GM23338 (cell line): ENCODE results near the gene IMMP2L. TPM values are rescaled to one million over a fixed set of nuclear protein-coding genes. Genes with fewer than 3 reads are reported as not detected.

Experiments used
- ATAC-seq: fragments of 200-7000 bp; cut with Tn5 transposase; 3 replicates; pipeline ENCODE4 v1.9.1; 2020
- DNase-seq: peaks from one replicate; pipeline ENCODE4 v3.0.0-alpha.2; 2015; ENCODE audit warnings: low spot score
- H2AFZ ChIP-seq: fragments of 200-600 bp; sonication (generic); 2 replicates; pipeline ENCODE4 v1.8.0; 2016; ENCODE audit warnings: antibody characterized with exemption, mild to moderate bottlenecking, moderate library complexity
- H3F3A ChIP-seq: fragments of 200-600 bp; sonication (generic); replicated peaks from 2 replicates; pipeline ENCODE4 v1.8.0; 2017; ENCODE audit warnings: antibody characterized with exemption, mixed run types, low read depth
- H3K27ac ChIP-seq: fragments of 200-600 bp; sonication (generic); 2 replicates; pipeline ENCODE4 v1.6.1; 2016; ENCODE audit warnings: low read depth
- H3K27me3 ChIP-seq: fragments of 200-600 bp; sonication (generic); 2 replicates; pipeline ENCODE4 v1.8.0; 2016; ENCODE audit warnings: mild to moderate bottlenecking, mixed run types, moderate library complexity; ENCODE audit not compliant: insufficient read depth
- H3K36me3 ChIP-seq: fragments of 200-600 bp; sonication (generic); 2 replicates; pipeline ENCODE4 v1.8.0; 2016; ENCODE audit warnings: mild to moderate bottlenecking; ENCODE audit not compliant: insufficient read depth
- H3K4me1 ChIP-seq: fragments of 200-600 bp; sonication (generic); 2 replicates; pipeline ENCODE4 v1.8.0; 2016; ENCODE audit warnings: mild to moderate bottlenecking, moderate library complexity; ENCODE audit not compliant: insufficient read depth
- H3K4me2 ChIP-seq: fragments of 200-600 bp; sonication (generic); 2 replicates; pipeline ENCODE4 v1.7.1; 2017; ENCODE audit warnings: mixed run types
- H3K4me3 ChIP-seq: fragments of 200-600 bp; sonication (generic); 2 replicates; pipeline ENCODE4 v1.6.1; 2016; ENCODE audit warnings: mixed run types
- H3K79me2 ChIP-seq: fragments of 200-600 bp; sonication (generic); replicated peaks from 2 replicates; pipeline ENCODE4 v1.8.0; 2017; ENCODE audit warnings: mild to moderate bottlenecking; ENCODE audit not compliant: insufficient read depth
- H3K9me2 ChIP-seq: fragments of 200-600 bp; sonication (generic); 2 replicates; pipeline ENCODE4 v1.8.0; 2017; ENCODE audit not compliant: insufficient read depth
- H4K20me1 ChIP-seq: fragments of 200-600 bp; sonication (generic); replicated peaks from 2 replicates; pipeline ENCODE4 v1.8.0; 2017; ENCODE audit warnings: mild to moderate bottlenecking; ENCODE audit not compliant: insufficient read depth
- H3K27ac Mint-ChIP-seq: 2 replicates; pipeline ENCODE4 v1.8.0; 2020; ENCODE audit warnings: inconsistent platforms, mild to moderate bottlenecking, moderate library complexity, mixed read lengths
- H3K27me3 Mint-ChIP-seq: 3 replicates; pipeline ENCODE4 v1.8.0; 2022; ENCODE audit warnings: low read depth, mild to moderate bottlenecking, moderate library complexity, mixed read lengths, inconsistent platforms; ENCODE audit not compliant: insufficient read depth, poor library complexity
- H3K36me3 Mint-ChIP-seq: 3 replicates; pipeline ENCODE4 v1.8.0; 2021; ENCODE audit warnings: low read depth, mild to moderate bottlenecking, inconsistent platforms, moderate library complexity, mixed read lengths
- H3K4me1 Mint-ChIP-seq: 3 replicates; pipeline ENCODE4 v1.8.0; 2020; ENCODE audit warnings: mild to moderate bottlenecking, inconsistent platforms, mixed read lengths
- H3K4me3 Mint-ChIP-seq: 3 replicates; pipeline ENCODE4 v1.8.0; 2021; ENCODE audit warnings: moderate library complexity, mild to moderate bottlenecking, inconsistent platforms, mixed read lengths
- H3K9me3 Mint-ChIP-seq: 3 replicates; pipeline ENCODE4 v1.8.0; 2020; ENCODE audit warnings: moderate library complexity, mild to moderate bottlenecking, inconsistent platforms, mixed read lengths
- CREB1 ChIP-seq: fragments of 250-450 bp; sonication (Bioruptor Pico); IDR thresholded peaks from 2 replicates; pipeline ENCODE4 v1.5.0; 2020; ENCODE audit warnings: low read depth, mild to moderate bottlenecking, moderate library complexity
- CTCF ChIP-seq, 2 experiments: fragments of 200-600 bp in 1 of 2; sonication (generic) in 1 of 2; conservative IDR thresholded peaks; 2 replicates each; pipeline versions ENCODE4 v1.5.1 to v1.6.1; 2016 to 2017; ENCODE audit warnings: antibody characterized with exemption in 2 of 2, low read depth in 2 of 2, mild to moderate bottlenecking in 2 of 2, moderate library complexity in 1 of 2
- EZH2 ChIP-seq: fragments of 200-600 bp; sonication (generic); IDR thresholded peaks from one replicate; pipeline ENCODE4 v1.8.0; 2017; ENCODE audit warnings: antibody characterized with exemption, mild to moderate bottlenecking, low read depth; ENCODE audit not compliant: unreplicated experiment
- EZH2phosphoT487 ChIP-seq: fragments of 200-600 bp; sonication (generic); IDR thresholded peaks from one replicate; pipeline ENCODE4 v1.8.1; 2018; ENCODE audit warnings: antibody characterized with exemption; ENCODE audit not compliant: unreplicated experiment
- JUNB ChIP-seq: IDR thresholded peaks from one replicate; pipeline ENCODE4 v1.6.1; 2016; ENCODE audit warnings: antibody characterized with exemption; ENCODE audit not compliant: unreplicated experiment
- NANOG ChIP-seq: IDR thresholded peaks from 2 replicates; pipeline ENCODE4 v1.6.1; 2016; ENCODE audit warnings: antibody characterized with exemption, borderline replicate concordance
- POLR2AphosphoS5 ChIP-seq: IDR thresholded peaks from 2 replicates; pipeline ENCODE4 v1.6.1; 2016; ENCODE audit warnings: antibody characterized with exemption, low read depth
- STAT1 ChIP-seq: IDR thresholded peaks from one replicate; pipeline ENCODE4 v1.6.1; 2016; ENCODE audit warnings: antibody characterized with exemption; ENCODE audit not compliant: unreplicated experiment
- ZNF114 ChIP-seq: fragments of 250-450 bp; sonication (Bioruptor Pico); IDR thresholded peaks from 2 replicates; pipeline ENCODE4 v1.5.0; 2020; ENCODE audit warnings: mild to moderate bottlenecking, moderate library complexity
- ZNF331 ChIP-seq: fragments of 250-450 bp; sonication (Bioruptor Pico); IDR thresholded peaks from 2 replicates; pipeline ENCODE4 v1.5.0; 2020; ENCODE audit warnings: low read depth, mild to moderate bottlenecking, moderate library complexity
- ZNF462 ChIP-seq: fragments of 250-450 bp; sonication (Bioruptor Pico); IDR thresholded peaks from 2 replicates; pipeline ENCODE4 v1.5.0; 2020; ENCODE audit warnings: mild to moderate bottlenecking, moderate library complexity
- polyA plus RNA-seq: library from polyadenylated mRNA; unstranded; fragments of >200 nt; fragmentation: Nextera tagmentation; extraction: Ambion mirVana; gene quantifications from 2 replicates; pipeline ENCODE4 v1.2.1, GENCODE V29; 2016
- total RNA-seq: library from RNA; depleted of rRNA; stranded (reverse); fragments of >200 nt; shearing (Covaris generic); gene quantifications from 2 replicates; pipeline ENCODE4 v1.2.3, GENCODE V29; 2014
- TF ChIP-seq, protein P1 (sequence below): IDR thresholded peaks from 2 replicates; pipeline ENCODE4 v1.6.1; 2016; ENCODE audit warnings: antibody characterized with exemption
- TF ChIP-seq, protein P2 (sequence below): IDR thresholded peaks from one replicate; pipeline ENCODE4 v1.6.1; 2018; ENCODE audit warnings: antibody characterized with exemption; ENCODE audit not compliant: unreplicated experiment

The IMMP2L gene
- total and polyA plus RNA-seq, 2 experiments from 2014 or later, result 7.3 to 14.0 TPM

- H3K36me3 Mint-ChIP-seq, result peaks cover 6% of the 10 kb centered on the region; the same call in 1 of the 3 replicates
- H3K27ac ChIP-seq, result no peak overlapping the region
- H3K4me1 ChIP-seq, result no peaks in the 10 kb centered on the region
- no peak overlapping the region for H2AFZ ChIP-seq
- H3K4me1 Mint-ChIP-seq, result peaks cover 2% of the 10 kb centered on the region; the same call in 1 of the 3 replicates
- no peaks in the 10 kb centered on the region for H3K27me3 ChIP-seq
- H3F3A ChIP-seq, result no peaks in the 10 kb centered on the region
- no peaks in the 10 kb centered on the region for H3K27me3 Mint-ChIP-seq
- no peak for TF ChIP-seq NANOG
- no peak for TF ChIP-seq EZH2
- TF ChIP-seq STAT1, result no peak
- TF ChIP-seq, protein P1, sequence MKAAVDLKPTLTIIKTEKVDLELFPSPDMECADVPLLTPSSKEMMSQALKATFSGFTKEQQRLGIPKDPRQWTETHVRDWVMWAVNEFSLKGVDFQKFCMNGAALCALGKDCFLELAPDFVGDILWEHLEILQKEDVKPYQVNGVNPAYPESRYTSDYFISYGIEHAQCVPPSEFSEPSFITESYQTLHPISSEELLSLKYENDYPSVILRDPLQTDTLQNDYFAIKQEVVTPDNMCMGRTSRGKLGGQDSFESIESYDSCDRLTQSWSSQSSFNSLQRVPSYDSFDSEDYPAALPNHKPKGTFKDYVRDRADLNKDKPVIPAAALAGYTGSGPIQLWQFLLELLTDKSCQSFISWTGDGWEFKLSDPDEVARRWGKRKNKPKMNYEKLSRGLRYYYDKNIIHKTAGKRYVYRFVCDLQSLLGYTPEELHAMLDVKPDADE, result no peak
- TF ChIP-seq, protein P2, sequence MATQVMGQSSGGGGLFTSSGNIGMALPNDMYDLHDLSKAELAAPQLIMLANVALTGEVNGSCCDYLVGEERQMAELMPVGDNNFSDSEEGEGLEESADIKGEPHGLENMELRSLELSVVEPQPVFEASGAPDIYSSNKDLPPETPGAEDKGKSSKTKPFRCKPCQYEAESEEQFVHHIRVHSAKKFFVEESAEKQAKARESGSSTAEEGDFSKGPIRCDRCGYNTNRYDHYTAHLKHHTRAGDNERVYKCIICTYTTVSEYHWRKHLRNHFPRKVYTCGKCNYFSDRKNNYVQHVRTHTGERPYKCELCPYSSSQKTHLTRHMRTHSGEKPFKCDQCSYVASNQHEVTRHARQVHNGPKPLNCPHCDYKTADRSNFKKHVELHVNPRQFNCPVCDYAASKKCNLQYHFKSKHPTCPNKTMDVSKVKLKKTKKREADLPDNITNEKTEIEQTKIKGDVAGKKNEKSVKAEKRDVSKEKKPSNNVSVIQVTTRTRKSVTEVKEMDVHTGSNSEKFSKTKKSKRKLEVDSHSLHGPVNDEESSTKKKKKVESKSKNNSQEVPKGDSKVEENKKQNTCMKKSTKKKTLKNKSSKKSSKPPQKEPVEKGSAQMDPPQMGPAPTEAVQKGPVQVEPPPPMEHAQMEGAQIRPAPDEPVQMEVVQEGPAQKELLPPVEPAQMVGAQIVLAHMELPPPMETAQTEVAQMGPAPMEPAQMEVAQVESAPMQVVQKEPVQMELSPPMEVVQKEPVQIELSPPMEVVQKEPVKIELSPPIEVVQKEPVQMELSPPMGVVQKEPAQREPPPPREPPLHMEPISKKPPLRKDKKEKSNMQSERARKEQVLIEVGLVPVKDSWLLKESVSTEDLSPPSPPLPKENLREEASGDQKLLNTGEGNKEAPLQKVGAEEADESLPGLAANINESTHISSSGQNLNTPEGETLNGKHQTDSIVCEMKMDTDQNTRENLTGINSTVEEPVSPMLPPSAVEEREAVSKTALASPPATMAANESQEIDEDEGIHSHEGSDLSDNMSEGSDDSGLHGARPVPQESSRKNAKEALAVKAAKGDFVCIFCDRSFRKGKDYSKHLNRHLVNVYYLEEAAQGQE, result no peak
- no peak for TF ChIP-seq ZNF462 (CRISPR knock-in tag)
- TF ChIP-seq ZNF114 (CRISPR knock-in tag), result no peak
- no peak for TF ChIP-seq POLR2AphosphoS5
- no peak for TF ChIP-seq ZNF331
- no peak for TF ChIP-seq CREB1 (CRISPR knock-in tag)
- no peak for TF ChIP-seq JUNB
- no peak for TF ChIP-seq EZH2phosphoT487
- no peak for TF ChIP-seq CTCF (conservative IDR thresholded peaks at IDR 0.05; ENCODE audit: low read depth in 2 of 2)
- DNase-seq (no peak), ATAC-seq (no peak)
- H4K20me1 ChIP-seq, result no peaks in the 10 kb centered on the region
- no peak overlapping the region for H3K4me2 ChIP-seq
- H3K9me2 ChIP-seq, result peaks cover 8% of the 10 kb centered on the region; the same call in 1 of the 2 replicates
- no peak overlapping the region for H3K27ac Mint-ChIP-seq
- no peaks in the 10 kb centered on the region for H3K36me3 ChIP-seq
- H3K9me3 Mint-ChIP-seq, result no peaks in the 10 kb centered on the region; the same call in 2 of the 3 replicates
- H3K4me3 ChIP-seq, result no peak overlapping the region
- no peak overlapping the region for H3K4me3 Mint-ChIP-seq
- H3K79me2 ChIP-seq, result no peaks in the 10 kb centered on the region
Observed at GRCh38 chr7:111525100-111525499, 37.2 kb downstream of the IMMP2L start.
